Measurements from ENCODE around the gene CTBP1.

CTBP1 gene

DNA sequence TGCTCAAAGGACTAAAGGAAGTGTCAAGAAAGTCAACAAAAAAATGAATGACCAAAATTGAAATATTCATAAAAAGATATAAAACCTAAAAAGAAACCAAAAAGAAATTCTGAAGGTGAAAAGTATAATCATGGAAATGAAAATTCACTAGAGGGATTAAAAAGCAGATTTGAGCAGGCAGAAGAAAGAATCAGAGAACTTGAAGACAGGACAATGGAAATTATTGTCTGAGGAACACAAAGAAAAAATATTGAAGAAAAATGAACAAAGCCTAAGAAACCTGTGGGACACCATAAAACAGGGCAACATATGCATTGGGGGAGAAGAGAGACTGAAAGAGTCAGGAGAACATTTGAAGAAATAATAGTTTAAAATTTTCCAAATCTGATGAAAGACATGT lies 66.6 kb downstream of the CTBP1 start:
- H3K4me2 ChIP-seq (ENCODE audit: insufficient read depth, low read length, poor library complexity, severe bottlenecking): no peak overlapping the region

DNA sequence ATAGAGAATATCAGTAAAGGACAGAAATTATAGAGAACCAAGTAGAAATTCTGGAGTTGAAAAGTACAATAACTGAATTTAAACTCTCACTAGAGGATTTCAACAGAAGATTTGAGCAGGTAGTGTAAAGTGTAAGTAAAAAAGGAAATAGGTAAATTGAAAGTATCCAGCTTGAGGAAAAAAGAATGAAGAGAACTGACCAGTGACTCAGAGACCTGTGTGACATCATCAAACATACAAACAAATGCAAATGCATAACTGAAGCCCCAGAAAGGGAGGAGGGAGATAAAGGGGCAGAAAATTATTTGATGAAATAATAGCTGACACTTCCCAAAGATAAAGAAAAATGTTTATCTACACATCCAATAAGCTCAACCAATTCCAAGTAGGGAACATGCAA lies 68.3 kb downstream of the CTBP1 start:
- peaks cover 0 to 7% (median 0%) of the 10 kb centered on the region in 3 experiments for H3K27me3 ChIP-seq (ENCODE audit: control insufficient read depth in 3 of 3, insufficient read depth in 3 of 3, low read depth in 1 of 3, low read length in 3 of 3)
- peaks cover 7 to 8% of the 10 kb centered on the region in 2 donors for H3K9me3 ChIP-seq (replicated peaks in 1 of 2; ENCODE audit: control insufficient read depth in 2 of 2, insufficient read depth in 1 of 2, low read depth in 1 of 2, low read length in 2 of 2)
- no peak overlapping the region for H2BK120ac ChIP-seq (ENCODE audit: low read depth, low read length)
- H4K8ac ChIP-seq (ENCODE audit: low read depth, low read length): no peak overlapping the region
- no peak overlapping the region for H2BK15ac ChIP-seq (ENCODE audit: low read length)
- no peak overlapping the region for H2BK12ac ChIP-seq (ENCODE audit: low read length)
- H3K9ac ChIP-seq (ENCODE audit: low read depth, low read length, poor library complexity): no peak overlapping the region
- no peaks in the 10 kb centered on the region for H3K36me3 ChIP-seq (replicated peaks in 1 of 2; ENCODE audit: control insufficient read depth in 2 of 2, insufficient read depth in 2 of 2, low read length in 2 of 2)
- DNase-seq (ENCODE audit: low spot score): no peak
- no peak overlapping the region for H2BK5ac ChIP-seq (ENCODE audit: low read length)
- no peak overlapping the region for H3K23ac ChIP-seq (ENCODE audit: low read depth, low read length, poor library complexity)
- no peaks in the 10 kb centered on the region for H3K79me1 ChIP-seq (ENCODE audit: low read depth, low read length)
- no peak overlapping the region for H2AFZ ChIP-seq (ENCODE audit: low read length)
- no peak overlapping the region for H4K91ac ChIP-seq (ENCODE audit: low read depth, low read length, poor library complexity)
- no peak overlapping the region for H3K27ac ChIP-seq (replicated peaks; ENCODE audit: low read length)
- H3K4ac ChIP-seq (ENCODE audit: low read length): no peak overlapping the region
- no peak overlapping the region for H2AK5ac ChIP-seq (ENCODE audit: low read depth, low read length)
- H3K4me3 ChIP-seq (ENCODE audit: low read length in 2 of 2): no peak overlapping the region
- H3K4me2 ChIP-seq (ENCODE audit: insufficient read depth, low read length, poor library complexity, severe bottlenecking): no peak overlapping the region
- H3K14ac ChIP-seq (ENCODE audit: low read length): no peak overlapping the region
- no peaks in the 10 kb centered on the region for H3K4me1 ChIP-seq (ENCODE audit: control insufficient read depth in 2 of 2, insufficient read depth in 1 of 2, low read depth in 1 of 2, low read length in 2 of 2)
- H3K18ac ChIP-seq (ENCODE audit: low read length): no peak overlapping the region

More for the DNA sequence above, 66.6 kb downstream of the CTBP1 start:
- Histone ChIP-seq H3K9me3 (replicated peaks in 1 of 2; ENCODE audit: control insufficient read depth in 2 of 2, insufficient read depth in 1 of 2, low read depth in 1 of 2, low read length in 2 of 2) (peaks cover 7 to 8% of the 10 kb centered on the region in 2 donors), H3K27ac (replicated peaks; ENCODE audit: low read length) (no peak overlapping the region), H3K4me3 (ENCODE audit: low read length in 2 of 2) (no peak overlapping the region), H3K36me3 (replicated peaks in 1 of 2; ENCODE audit: control insufficient read depth in 2 of 2, insufficient read depth in 2 of 2, low read length in 2 of 2) (no peaks in the 10 kb centered on the region), H3K9ac (ENCODE audit: low read depth, low read length, poor library complexity) (no peak overlapping the region), H3K4ac (ENCODE audit: low read length) (no peak overlapping the region), H4K91ac (ENCODE audit: low read depth, low read length, poor library complexity) (no peak overlapping the region), H3K4me1 (ENCODE audit: control insufficient read depth in 2 of 2, insufficient read depth in 1 of 2, low read depth in 1 of 2, low read length in 2 of 2) (no peaks in the 10 kb centered on the region), H2BK12ac (ENCODE audit: low read length) (no peak overlapping the region), H2BK120ac (ENCODE audit: low read depth, low read length) (no peak overlapping the region), H2BK15ac (ENCODE audit: low read length) (no peak overlapping the region), H3K14ac (ENCODE audit: low read length) (no peak overlapping the region), H4K8ac (ENCODE audit: low read depth, low read length) (no peak overlapping the region), H2BK5ac (ENCODE audit: low read length) (no peak overlapping the region), H3K23ac (ENCODE audit: low read depth, low read length, poor library complexity) (no peak overlapping the region), H2AFZ (ENCODE audit: low read length) (no peak overlapping the region), H2AK5ac (ENCODE audit: low read depth, low read length) (no peak overlapping the region), H3K18ac (ENCODE audit: low read length) (no peak overlapping the region), H3K27me3 (ENCODE audit: control insufficient read depth in 3 of 3, insufficient read depth in 3 of 3, low read depth in 1 of 3, low read length in 3 of 3) (peaks cover 0 to 2% (median 0%) of the 10 kb centered on the region in 3 experiments), H3K79me1 (ENCODE audit: low read depth, low read length) (no peaks in the 10 kb centered on the region)
- DNase-seq (ENCODE audit: low spot score): no peak

DNA sequence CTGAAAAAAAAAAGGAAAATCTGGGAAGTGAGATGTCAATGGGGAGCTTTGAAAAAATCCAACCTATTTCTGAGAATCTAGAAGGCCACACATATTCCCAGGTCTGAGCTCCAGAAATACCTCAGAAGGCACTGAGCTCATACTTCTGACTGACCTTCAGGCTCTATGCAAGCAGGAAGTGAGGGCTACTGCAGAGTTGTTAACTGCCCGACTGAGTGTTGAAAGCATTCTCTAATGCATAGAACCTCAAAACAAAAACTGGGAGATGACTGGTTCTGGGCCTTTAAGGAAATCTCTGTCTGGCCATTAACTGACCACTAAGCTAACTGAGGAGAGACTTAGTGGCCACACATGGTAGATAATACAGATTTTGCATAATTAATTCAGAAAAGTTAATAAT lies 69.0 kb downstream of the CTBP1 start:
- H3K27me3 ChIP-seq (ENCODE audit: control insufficient read depth in 3 of 3, insufficient read depth in 3 of 3, low read depth in 1 of 3, low read length in 3 of 3): peaks cover 0 to 13% (median 0%) of the 10 kb centered on the region in 3 experiments
- no peak overlapping the region for H2BK120ac ChIP-seq (ENCODE audit: low read depth, low read length)
- no peak overlapping the region for H3K4me2 ChIP-seq (ENCODE audit: insufficient read depth, low read length, poor library complexity, severe bottlenecking)
- H4K8ac ChIP-seq (ENCODE audit: low read depth, low read length): no peak overlapping the region
- no peak overlapping the region for H3K14ac ChIP-seq (ENCODE audit: low read length)
- H3K23ac ChIP-seq (ENCODE audit: low read depth, low read length, poor library complexity): no peak overlapping the region
- no peaks in the 10 kb centered on the region for H3K4me1 ChIP-seq (ENCODE audit: control insufficient read depth in 2 of 2, insufficient read depth in 1 of 2, low read depth in 1 of 2, low read length in 2 of 2)
- no peak overlapping the region for H2AFZ ChIP-seq (ENCODE audit: low read length)
- H3K4me3 ChIP-seq (ENCODE audit: low read length in 2 of 2): no peak overlapping the region
- peaks cover 7 to 8% of the 10 kb centered on the region in 2 donors for H3K9me3 ChIP-seq (replicated peaks in 1 of 2; ENCODE audit: control insufficient read depth in 2 of 2, insufficient read depth in 1 of 2, low read depth in 1 of 2, low read length in 2 of 2)
- WGBS, 2 donors (ENCODE audit: extremely low coverage in 2 of 2, insufficient read length in 2 of 2, insufficient replicate concordance in 1 of 2): no CpG with 5 or more reads among the region's 1 CpG
- no peak overlapping the region for H3K27ac ChIP-seq (replicated peaks; ENCODE audit: low read length)
- no peak overlapping the region for H2BK15ac ChIP-seq (ENCODE audit: low read length)
- no peak overlapping the region for H2BK12ac ChIP-seq (ENCODE audit: low read length)
- no peak overlapping the region for H3K9ac ChIP-seq (ENCODE audit: low read depth, low read length, poor library complexity)
- H3K79me1 ChIP-seq (ENCODE audit: low read depth, low read length): no peaks in the 10 kb centered on the region
- H3K18ac ChIP-seq (ENCODE audit: low read length): no peak overlapping the region
- no peak for DNase-seq (ENCODE audit: low spot score)
- H4K91ac ChIP-seq (ENCODE audit: low read depth, low read length, poor library complexity): no peak overlapping the region
- no peak overlapping the region for H2AK5ac ChIP-seq (ENCODE audit: low read depth, low read length)
- no peak overlapping the region for H2BK5ac ChIP-seq (ENCODE audit: low read length)
- no peaks in the 10 kb centered on the region for H3K36me3 ChIP-seq (replicated peaks in 1 of 2; ENCODE audit: control insufficient read depth in 2 of 2, insufficient read depth in 2 of 2, low read length in 2 of 2)
- H3K4ac ChIP-seq (ENCODE audit: low read length): no peak overlapping the region

DNA sequence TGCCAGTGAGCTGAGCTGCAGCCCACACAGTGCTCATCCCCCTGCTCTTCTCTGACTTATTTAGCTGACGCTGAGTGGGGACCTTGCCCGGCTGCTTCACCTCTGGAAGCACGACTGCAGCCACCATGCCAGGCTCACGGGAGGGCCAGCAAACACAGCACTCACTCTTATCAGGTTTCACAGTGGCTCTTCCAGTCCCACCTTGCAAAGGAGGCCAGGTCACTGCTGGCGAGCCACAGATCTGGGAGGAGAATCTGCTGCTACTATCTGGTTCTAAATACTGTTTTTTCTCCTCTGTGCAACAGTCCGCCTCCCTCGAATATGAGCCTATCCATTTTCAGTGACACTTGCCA lies 69.9 kb downstream of the CTBP1 start:
- no CpG with 5 or more reads among the region's 7 CpGs for WGBS, 2 donors (ENCODE audit: extremely low coverage in 2 of 2, insufficient read length in 2 of 2, insufficient replicate concordance in 1 of 2)
- H2BK5ac ChIP-seq (ENCODE audit: low read length): no peak overlapping the region
- no peak overlapping the region for H2AK5ac ChIP-seq (ENCODE audit: low read depth, low read length)

More for the DNA sequence above, 69.9 kb downstream of the CTBP1 start:
- DNase-seq (ENCODE audit: low spot score): no peak
- H3K4ac ChIP-seq (ENCODE audit: low read length): no peak overlapping the region
- H3K36me3 ChIP-seq (replicated peaks in 1 of 2; ENCODE audit: control insufficient read depth in 2 of 2, insufficient read depth in 2 of 2, low read length in 2 of 2): no peaks in the 10 kb centered on the region
- no peak overlapping the region for H3K18ac ChIP-seq (ENCODE audit: low read length)
- H2BK12ac ChIP-seq (ENCODE audit: low read length): no peak overlapping the region
- no peaks in the 10 kb centered on the region for H3K79me1 ChIP-seq (ENCODE audit: low read depth, low read length)
- no peak overlapping the region for H3K23ac ChIP-seq (ENCODE audit: low read depth, low read length, poor library complexity)
- peaks cover 0 to 20% (median 0%) of the 10 kb centered on the region in 3 experiments for H3K27me3 ChIP-seq (ENCODE audit: control insufficient read depth in 3 of 3, insufficient read depth in 3 of 3, low read depth in 1 of 3, low read length in 3 of 3)
- no peak overlapping the region for H4K8ac ChIP-seq (ENCODE audit: low read depth, low read length)
- H3K27ac ChIP-seq (replicated peaks; ENCODE audit: low read length): no peak overlapping the region
- no peak overlapping the region for H4K91ac ChIP-seq (ENCODE audit: low read depth, low read length, poor library complexity)
- H3K9ac ChIP-seq (ENCODE audit: low read depth, low read length, poor library complexity): no peak overlapping the region
- H2BK120ac ChIP-seq (ENCODE audit: low read depth, low read length): no peak overlapping the region
- H2BK15ac ChIP-seq (ENCODE audit: low read length): no peak overlapping the region
- H3K14ac ChIP-seq (ENCODE audit: low read length): no peak overlapping the region
- H3K4me3 ChIP-seq (ENCODE audit: low read length in 2 of 2): no peak overlapping the region
- H3K9me3 ChIP-seq (replicated peaks in 1 of 2; ENCODE audit: control insufficient read depth in 2 of 2, insufficient read depth in 1 of 2, low read depth in 1 of 2, low read length in 2 of 2): peaks cover 7 to 8% of the 10 kb centered on the region in 2 donors
- H3K4me2 ChIP-seq (ENCODE audit: insufficient read depth, low read length, poor library complexity, severe bottlenecking): no peak overlapping the region
- no peak overlapping the region for H2AFZ ChIP-seq (ENCODE audit: low read length)
- H3K4me1 ChIP-seq (ENCODE audit: control insufficient read depth in 2 of 2, insufficient read depth in 1 of 2, low read depth in 1 of 2, low read length in 2 of 2): no peaks in the 10 kb centered on the region

Data from neuronal stem cell (in vitro differentiated cells).